Stimulated activated CD8-positive, alpha-beta memory T cell treated with anti-CD3 and anti-CD28 coated beads, Interleukin-12 subunit alpha, Interleukin-12 subunit beta, amount 100 ng/mL, for 4 hours (primary cell): Measurements from ENCODE around the gene PEX14.

Source experiments
- DNase-seq: peaks from one replicate; pipeline ENCODE4 v3.0.0-alpha.2; 2020; ENCODE audit warnings: low read depth

The PEX14 gene

DNA sequence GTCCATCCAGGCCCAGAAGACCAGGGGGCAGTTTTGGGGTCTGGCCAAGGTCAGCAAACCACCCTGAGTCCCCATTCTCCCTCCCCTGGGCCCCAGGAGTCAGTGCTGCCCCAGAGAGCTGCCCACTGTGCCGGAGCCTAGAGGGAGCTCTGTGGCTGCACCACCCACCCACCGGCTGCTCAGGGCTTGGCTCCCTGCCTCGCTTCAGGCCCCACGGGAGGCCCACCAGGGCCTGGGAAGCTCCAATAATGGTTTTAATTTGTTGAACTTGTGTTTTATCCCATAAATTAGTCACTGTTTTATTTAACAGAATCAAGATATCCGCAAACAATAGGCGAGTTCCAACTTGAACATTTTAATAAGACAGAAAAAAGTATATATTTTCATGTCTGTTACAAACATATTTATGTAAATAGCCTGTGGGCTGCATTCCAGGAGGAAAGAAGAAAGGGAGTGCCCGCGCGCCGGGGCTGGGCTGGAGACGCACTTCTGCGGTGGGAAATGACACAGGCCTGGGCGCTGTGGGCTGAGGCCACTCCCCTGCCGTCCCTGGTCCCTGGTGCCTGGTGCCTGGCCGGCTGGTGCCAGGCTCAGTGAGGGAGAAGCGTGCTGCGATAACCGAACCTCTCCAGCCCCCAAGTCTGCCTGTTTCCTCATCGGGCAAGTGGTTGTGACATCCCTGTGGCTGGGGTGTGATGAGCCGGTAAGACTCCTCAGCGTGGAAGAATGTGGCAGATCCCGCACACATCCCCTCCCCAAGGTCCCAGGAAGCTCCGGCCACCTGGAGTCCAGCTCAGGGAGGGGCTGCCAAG is 160.5 kb downstream of the PEX14 start:
- no peak for DNase-seq

DNA sequence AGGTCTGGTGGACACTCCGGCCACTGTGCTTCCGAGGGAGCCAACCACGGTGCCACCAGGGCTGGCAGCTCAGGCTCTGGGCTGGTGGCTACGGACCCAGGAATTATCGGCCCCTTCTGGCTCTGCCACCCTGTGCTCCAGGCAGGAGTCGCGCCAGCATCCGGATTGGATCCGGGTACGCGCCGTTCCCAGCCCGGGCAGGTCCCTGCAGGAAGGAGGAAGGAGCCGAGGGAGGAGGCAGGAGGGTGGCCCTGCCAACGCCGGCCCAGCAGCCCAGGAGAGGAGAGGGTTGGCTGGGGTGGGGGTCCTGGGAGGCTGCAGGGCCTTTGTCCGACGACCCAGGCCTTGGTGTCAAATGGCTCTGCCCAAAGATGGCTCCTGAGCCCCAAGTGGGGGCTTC is 161.2 kb downstream of the PEX14 start:
- no peak for DNase-seq

- no peak for DNase-seq
Measured at GRCh38 chr1:10637400-10637799, 162.7 kb downstream of the PEX14 start.

- no peak for DNase-seq
Measured at GRCh38 chr1:10637834-10638558, 163.2 kb downstream of the PEX14 start.

- no peak for DNase-seq
Measured at GRCh38 chr1:10638559-10639005, 163.8 kb downstream of the PEX14 start.

DNA sequence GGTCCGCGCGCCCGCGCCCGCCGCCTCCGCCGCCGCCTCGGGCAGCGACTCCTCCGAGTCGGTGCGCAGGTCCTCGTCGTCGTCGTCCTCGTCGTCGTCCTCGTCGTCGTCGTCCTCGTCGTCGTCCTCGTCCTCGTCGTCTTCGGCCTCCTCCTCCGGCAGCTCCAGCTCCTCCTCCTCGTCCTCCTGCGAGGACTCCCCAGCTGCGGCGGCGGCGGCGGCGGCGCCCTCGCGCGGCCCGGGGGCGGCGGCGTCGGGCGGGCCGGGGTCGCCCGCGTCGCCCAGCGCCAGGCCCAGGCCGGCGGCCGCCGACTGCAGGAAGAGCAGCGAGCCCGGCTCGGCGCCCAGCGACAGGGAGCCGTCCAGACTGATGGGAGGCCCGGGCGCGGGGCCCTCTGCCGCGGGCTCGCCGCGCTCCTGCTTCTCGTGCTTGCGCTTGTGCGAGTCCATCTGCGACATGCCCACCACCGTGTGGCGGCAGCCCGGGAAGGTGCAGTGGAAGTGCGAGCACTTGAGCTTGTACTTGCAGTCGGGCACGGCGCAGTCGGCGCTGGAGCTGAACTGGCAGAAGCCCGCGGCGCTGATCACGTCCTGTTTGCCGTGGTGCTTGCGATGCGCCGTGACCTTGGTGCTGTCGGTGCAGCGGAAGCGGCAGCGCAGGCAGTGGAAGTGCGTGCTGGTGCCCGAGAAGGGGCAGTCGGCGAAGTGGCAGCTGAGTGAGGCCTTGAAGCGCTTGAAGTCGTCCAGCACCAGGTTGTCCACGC is 164.4 kb downstream of the PEX14 start:
- DNase-seq, result no peak

- no peak for DNase-seq
Measured at GRCh38 chr1:10639775-10640578, 165.2 kb downstream of the PEX14 start.

- no peak for DNase-seq
Measured at GRCh38 chr1:10640843-10641553, 166.2 kb downstream of the PEX14 start.

DNA sequence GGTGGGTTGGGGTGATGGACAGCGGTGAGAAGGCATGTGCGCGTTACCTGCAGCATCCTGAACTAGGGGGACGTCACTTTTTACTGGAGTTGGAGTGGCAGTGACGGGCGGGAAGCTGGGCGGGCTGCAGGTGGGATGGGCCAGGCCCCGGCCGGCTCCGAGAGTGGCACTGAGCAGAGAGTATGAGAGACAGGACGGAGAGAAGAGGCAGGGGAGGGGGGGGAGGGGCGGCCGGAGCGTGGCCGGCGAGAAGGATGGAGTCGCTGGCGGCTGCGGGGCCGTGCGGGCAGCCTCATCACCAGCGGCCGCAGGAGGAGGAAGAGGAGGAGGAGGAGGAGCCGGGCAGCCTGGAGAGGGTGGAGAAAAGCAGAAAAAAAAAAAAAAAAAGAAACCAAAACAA is 167.2 kb downstream of the PEX14 start:
- DNase-seq, result no peak

DNA sequence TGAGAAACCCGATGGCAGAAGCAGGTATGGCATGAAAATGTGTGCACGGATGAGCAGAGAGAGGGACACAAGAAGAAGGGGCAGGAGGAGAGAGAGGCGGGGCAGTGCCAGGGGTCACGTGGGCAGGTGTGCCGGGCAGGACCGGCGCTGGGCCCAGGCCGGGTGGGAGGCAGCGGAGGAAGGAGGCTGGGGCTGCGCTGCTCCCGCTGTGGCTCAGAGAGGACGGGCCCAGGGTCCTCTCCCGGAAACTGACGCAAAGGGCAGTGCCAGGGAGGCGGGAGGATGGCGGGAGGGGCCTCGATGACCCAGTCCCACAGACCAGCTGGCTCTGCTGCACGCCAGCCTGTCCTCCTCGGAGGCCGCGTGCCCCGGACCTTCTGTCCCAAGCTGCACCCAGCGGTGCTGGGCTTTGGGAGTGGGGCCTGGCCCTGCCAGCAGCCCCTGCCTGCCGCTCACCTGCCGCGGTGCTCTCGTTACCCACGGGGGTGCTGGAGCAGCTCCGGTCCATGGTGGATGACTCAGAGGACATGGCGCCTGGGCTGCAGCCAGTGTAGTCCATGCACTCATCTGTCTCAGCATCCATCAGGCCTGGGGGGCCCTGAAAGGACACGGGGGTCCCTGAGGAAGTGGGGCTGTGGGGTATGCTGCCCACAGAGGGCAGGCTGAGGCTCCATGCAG is 167.8 kb downstream of the PEX14 start:
- no peak for DNase-seq

- no peak for DNase-seq
Measured at GRCh38 chr1:10643607-10644306, 169.0 kb downstream of the PEX14 start.

- no peak for DNase-seq
Measured at GRCh38 chr1:10644307-10645128, 169.8 kb downstream of the PEX14 start.

DNA sequence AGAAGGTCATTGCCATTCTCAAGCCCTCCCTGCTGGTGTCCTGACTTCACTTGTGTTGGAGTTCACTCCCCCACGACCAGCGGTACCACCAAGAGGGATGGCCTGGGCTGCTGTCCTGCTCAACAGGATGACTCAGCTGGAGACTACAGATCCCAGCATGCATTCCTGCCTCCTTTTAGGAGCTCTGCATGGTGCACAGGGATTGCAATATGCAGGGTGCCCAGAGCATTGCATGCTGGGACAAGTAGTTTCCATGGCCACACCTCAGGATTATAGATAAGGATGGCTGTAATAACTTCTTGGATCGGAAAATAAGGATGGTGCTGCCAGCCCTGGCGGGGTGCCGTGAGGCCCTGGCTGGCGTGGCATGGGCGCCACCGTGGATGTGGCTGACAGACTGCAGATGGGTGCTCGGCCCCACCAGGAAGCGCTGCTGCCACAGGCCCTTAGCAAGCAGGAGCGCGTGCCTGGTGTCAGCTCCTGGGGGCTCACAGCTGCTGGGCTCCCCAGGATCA is 171.7 kb downstream of the PEX14 start:
- DNase-seq, result no peak

- no peak for DNase-seq
Measured at GRCh38 chr1:10647414-10648170, 172.8 kb downstream of the PEX14 start.

DNA sequence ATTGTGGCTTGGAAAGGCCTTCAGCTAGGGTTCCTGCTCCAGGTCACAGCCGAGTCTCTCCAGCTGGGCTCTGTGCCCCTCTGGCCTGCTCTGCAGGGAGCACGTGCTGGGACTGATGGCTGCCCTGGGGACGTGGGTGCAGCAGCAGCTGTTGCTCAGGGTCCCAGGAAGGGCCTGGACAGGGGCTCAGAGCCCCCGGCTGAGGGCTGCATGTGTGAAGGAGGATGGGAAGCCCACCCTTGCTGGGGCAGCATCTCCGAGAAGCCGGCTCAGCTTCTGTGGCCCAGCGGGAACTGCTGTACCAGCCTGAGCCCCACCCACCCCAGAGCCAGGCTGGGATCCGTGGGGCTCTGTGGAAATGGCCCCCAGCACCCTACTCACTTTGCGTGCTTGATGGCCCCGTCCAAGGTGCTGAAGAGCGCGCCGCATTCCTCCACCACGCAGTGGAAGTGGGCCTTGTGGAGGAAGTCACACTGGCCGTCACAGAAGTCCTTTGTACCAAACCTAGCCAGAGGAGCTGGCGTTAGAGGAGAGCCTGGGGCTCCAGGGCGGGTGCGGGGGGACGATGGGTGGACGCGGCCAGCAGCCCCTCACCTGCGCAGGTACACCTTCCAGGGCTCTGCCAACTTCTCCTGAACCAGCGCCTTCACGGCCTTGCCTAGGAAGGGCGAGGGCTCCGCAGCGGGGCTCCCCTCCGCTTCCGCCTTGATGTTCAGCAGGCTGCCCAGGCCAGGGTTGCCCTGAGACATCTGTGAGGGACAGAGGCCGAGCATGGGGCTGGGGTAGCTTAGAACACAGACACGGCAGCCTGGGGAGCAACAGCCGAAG is 174.2 kb downstream of the PEX14 start:
- DNase-seq, result no peak

DNA sequence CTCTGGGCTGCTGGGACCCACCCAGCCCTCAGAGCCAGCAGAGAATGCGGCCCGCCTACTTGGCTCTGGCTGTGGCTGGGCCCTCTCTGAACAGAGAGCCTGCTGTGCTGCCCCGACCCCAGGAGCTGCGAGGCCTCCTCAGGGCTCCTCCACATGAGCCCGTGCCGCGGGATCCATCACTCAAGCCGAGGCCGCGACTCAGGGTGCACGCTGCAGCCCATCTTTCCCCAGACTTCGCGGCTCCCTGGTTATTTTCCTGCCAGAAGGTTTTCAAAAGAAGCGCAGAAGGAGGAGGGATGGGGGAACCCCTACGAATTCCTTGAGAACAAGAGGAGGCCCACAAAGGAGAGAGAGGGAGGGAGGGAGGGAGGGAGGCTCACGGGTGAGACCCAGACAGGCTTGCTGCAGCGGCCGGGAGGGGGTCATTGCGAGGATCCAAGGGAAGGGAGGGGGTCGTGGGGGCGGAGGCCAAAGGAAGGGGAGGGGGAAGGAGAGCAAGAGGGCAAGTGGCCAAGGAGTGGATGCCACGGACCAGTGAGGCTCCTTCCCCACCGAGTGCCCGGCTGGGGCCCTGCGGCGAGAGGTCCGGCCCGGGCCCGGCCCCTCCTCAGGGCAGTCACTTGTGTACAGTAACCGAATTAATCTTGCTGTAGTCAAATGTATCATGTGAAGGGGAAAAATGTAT is 174.9 kb downstream of the PEX14 start:
- no peak for DNase-seq
